ENCODE data around the gene MPZL2.

DNA sequence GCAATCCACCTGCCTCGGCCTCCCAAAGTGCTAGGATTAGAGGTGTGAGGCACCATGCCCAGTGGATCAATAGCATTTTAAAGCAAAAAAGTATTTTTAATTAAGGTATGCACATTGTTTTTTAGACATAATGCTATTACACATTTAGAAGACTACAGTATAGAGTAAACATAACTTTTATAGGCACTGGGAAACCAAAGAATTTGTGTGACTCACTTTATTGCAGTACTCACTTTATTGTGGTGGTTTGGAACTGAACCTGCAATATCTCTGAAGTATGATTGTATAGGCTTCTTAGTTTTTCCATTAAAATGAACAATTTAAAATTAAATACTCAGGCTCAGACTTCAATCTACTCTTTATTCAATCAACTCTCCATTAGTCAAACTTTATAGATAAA, 22.9 kb upstream of the MPZL2 start:
- TF ChIP-seq RXRA (IDR thresholded peaks at IDR 0.05; ENCODE audit: insufficient read depth, low read depth, low read length) (no peak), RFX5 (IDR thresholded peaks at IDR 0.05; ENCODE audit: borderline replicate concordance, low read depth, low read length) (no peak), CEBPB (IDR thresholded peaks at IDR 0.05; ENCODE audit: low read depth, low read length) (no peak), SIN3A (conservative IDR thresholded peaks at IDR 0.05 in 1 of 2, IDR thresholded peaks at IDR 0.05 in 1 of 2; ENCODE audit: low read depth in 1 of 2, low read length in 2 of 2) (no peak), SRF (IDR thresholded peaks at IDR 0.05; ENCODE audit: low read depth, low read length) (no peak), SAP30 (IDR thresholded peaks at IDR 0.05; ENCODE audit: insufficient read depth, insufficient replicate concordance, low read length) (no peak)
- TF ChIP-seq, protein P1, sequence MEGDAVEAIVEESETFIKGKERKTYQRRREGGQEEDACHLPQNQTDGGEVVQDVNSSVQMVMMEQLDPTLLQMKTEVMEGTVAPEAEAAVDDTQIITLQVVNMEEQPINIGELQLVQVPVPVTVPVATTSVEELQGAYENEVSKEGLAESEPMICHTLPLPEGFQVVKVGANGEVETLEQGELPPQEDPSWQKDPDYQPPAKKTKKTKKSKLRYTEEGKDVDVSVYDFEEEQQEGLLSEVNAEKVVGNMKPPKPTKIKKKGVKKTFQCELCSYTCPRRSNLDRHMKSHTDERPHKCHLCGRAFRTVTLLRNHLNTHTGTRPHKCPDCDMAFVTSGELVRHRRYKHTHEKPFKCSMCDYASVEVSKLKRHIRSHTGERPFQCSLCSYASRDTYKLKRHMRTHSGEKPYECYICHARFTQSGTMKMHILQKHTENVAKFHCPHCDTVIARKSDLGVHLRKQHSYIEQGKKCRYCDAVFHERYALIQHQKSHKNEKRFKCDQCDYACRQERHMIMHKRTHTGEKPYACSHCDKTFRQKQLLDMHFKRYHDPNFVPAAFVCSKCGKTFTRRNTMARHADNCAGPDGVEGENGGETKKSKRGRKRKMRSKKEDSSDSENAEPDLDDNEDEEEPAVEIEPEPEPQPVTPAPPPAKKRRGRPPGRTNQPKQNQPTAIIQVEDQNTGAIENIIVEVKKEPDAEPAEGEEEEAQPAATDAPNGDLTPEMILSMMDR (IDR thresholded peaks at IDR 0.05; ENCODE audit: control extremely low read depth in 1 of 3, insufficient read depth in 1 of 3, low read depth in 1 of 3, low read length in 3 of 3), result no peak
- TF ChIP-seq, protein P2, sequence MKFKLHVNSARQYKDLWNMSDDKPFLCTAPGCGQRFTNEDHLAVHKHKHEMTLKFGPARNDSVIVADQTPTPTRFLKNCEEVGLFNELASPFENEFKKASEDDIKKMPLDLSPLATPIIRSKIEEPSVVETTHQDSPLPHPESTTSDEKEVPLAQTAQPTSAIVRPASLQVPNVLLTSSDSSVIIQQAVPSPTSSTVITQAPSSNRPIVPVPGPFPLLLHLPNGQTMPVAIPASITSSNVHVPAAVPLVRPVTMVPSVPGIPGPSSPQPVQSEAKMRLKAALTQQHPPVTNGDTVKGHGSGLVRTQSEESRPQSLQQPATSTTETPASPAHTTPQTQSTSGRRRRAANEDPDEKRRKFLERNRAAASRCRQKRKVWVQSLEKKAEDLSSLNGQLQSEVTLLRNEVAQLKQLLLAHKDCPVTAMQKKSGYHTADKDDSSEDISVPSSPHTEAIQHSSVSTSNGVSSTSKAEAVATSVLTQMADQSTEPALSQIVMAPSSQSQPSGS (IDR thresholded peaks at IDR 0.05; ENCODE audit: low read length), result no peak

Measured in H1 (cell line).